NCI-H748 (cell line): ENCODE data around the gene UMODL1.
A peak's percentile ranks its signal among the peaks of the same experiment; 100 is the strongest.

Source experiments
- DNase-seq: peaks from one replicate; lab custom pipeline; 2025; ENCODE audit not compliant: unreplicated experiment; lab: John Stamatoyannopoulos, UW

The UMODL1 gene

DNA sequence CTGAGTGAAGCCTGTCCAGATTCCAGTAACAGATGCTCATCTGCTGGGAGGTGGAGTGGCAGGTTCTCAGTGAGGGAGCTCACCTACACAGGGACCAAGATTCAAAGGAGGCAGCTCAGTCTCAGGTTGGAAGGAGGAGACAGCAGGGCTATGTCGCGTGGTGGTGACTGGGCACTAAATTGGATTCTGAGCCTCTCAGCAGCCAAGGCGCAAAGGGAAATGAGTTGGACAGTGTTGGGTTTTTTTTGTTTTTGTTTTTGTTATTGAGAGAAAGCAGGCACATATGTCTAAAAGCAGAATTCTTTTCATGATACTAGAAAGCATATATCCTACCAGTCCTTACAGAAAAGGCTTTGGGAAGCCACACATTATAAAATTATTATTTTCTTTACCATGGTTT lies 26.2 kb downstream of the UMODL1 start:
- DNase-seq = no peak

DNA sequence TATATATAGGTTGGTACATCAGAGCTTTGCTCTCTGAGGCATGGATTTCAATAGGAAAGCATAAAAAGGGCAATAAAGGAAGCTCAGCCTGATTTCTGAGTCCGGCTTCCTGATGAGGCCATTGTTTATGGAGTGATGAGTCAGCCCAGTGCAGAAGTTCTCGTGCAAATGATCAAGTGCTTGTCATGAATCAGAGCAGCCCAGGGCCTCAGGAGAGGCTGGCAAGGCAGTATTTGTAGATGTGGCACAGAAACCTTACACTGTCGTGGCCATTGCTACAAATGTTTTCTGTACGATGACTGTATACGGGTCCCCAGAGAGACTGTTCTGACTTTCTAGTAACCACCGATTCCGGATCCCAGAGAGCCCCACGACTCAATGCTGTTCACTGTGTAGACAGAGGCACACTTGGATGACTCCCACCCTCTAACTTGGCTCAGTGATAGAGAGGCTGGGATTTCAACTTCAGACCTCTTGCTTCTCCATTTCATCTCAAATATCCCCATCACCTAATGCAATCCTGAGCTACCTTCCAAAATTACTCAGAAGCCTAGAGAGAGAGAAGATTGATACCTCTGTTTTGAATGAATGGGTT lies 26.8 kb downstream of the UMODL1 start:
- peak; percentile 17 for DNase-seq

DNA sequence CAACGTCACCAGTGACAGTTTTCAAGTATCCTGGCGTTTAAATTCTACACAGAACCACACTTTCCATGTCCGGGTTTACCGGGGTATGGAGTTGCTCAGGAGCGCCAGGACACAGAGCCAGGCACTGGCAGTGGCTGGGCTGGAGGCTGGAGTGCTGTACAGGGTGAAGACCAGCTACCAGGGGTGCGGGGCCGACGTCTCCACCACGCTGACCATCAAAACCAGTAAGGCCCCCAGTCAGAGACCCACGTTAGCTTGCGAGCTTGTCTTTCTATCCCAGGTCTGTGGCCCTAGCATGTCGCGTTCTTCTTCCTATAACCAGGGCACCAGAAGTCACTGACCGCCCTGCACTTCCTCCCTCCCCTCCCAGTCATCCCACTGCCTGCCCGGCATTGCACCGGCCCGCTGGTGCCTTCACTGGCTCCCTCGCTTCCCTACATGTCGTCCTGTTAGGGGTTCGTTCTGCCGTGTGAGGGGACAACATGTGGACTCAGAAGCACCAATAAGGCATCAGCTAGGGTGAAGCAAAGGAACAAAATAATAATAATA lies 27.9 kb downstream of the UMODL1 start:
- no peak for DNase-seq

DNA sequence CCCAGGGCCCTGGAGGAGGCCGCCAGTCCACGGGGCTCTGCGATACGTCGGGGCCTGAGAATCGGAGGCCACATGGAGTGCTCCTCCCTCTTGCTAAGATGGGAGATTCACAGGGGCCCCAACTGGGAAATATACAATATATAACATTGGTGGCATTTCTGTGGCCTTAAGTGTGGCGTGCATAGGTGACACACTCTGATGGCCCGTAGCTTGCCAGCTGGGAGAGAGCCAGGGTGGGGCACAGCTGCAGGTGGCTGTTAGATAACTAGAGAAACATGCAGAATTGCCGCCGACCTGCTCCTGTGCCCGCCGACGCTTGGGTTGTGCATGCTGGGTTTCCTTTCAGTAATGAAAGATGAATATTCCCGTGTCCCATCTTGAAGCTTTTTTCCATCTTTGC lies 30.1 kb downstream of the UMODL1 start:
- DNase-seq = no peak

DNA sequence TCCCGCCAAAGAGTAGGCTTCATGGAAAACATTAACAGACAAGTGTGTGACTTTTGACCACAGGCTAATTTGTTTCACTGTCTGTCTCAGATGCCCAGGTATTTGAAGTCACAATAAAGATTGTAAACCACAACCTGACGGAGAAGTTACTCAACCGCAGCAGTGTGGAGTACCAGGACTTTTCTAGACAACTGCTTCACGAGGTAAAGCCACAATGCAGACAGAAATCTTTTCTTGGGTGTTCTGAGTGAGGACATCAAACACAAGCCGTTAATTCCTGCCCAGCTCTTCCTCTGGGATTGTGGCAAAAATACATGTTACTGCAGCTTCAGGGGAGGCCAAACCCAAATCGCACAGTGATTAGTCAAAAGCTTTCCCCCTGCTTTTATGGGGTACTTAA lies 31.0 kb downstream of the UMODL1 start:
- DNase-seq = no peak

DNA sequence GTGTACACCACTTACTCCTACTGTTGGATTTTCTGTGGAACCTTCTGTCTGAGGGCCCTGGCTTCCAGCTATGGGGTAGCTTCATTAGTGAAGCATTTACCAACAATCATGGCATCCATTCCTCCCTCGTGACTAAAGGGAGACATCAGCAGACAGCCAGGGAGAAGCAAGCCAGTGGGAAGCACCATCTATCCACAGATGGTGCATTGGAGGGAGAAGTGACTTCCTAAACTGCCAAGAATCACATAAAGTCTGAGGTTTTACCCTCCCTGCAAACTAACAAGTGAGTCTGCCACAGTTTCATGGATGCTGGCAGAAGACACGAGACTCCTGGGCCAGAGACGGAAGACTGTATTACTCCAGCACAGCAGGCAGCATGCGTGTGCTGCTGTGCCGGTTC lies 31.4 kb downstream of the UMODL1 start:
- no peak for DNase-seq

DNA sequence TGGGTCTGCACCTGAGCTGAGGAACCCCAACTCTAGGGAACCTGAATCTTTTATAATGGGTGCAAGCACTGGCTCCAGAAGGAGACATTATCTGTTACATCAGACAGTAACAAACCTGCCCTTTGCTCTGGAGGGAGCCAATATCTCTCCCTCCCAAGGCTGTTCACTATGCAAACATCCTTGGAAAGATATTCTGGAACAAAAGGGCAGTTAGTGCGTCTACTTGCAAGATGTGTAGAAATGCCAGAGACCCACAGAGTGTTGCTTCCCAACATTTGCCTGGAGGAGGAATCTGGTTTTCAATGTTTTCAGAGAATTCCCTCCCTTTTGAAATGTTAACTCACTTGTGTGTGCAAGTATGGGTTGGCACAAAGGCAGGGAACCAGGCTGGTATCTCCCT lies 31.9 kb downstream of the UMODL1 start:
- no peak for DNase-seq

DNA sequence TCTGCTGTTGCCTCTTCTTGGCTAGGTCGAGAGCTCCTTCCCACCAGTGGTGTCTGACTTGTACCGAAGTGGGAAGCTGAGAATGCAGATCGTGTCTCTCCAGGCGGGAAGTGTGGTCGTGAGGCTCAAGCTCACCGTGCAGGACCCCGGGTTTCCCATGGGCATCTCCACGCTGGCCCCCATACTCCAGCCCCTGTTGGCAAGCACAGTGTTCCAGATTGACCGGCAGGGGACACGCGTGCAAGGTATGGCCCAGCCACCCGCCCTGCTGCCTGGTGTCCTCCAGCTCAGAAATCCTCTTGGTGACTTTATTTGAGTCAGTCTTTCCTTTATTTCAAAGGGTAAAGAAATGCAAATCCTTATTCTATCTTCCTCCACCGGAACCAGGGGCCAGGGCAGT lies 32.7 kb downstream of the UMODL1 start:
- no peak for DNase-seq

DNA sequence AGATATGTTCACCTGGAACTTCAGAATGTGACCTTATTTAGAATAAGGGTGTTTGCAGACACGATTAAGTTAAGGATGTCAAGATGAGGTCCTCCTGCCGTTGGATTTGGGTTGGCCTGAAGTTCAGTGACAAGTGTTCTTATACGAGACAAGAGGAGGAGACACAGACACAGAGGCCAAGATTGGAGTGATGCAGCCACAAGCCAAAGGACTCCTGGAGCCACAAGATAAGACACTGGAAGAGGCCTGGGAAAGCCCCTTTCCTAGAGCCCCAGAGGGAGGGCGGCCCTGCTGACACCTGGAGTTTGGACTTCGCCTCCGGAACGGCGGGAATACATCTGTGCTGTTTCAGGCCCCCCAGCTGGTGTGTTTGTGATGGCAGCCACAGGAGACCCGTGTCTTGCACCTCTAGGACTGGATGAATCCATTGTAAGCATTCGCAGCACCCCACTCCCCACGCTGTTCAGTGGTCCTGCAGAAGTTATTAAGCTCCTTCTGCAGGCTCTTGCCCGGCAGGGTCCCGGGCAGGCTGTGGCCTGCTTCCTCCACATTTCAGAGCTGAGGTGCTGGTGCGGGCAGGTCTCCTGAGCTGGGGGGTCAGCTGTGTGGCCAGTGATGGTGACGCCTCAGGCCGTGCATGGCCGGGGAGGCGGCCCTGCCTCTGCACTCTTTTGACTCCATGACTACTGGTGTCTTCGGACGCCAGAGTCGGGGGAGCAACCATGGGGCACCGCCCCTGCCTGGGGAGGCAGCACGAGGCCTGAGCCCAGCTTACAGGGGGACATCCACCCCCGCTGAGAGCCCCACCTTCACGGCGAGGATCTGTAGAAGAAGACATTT lies 34.6 kb downstream of the UMODL1 start:
- DNase-seq = no peak

DNA sequence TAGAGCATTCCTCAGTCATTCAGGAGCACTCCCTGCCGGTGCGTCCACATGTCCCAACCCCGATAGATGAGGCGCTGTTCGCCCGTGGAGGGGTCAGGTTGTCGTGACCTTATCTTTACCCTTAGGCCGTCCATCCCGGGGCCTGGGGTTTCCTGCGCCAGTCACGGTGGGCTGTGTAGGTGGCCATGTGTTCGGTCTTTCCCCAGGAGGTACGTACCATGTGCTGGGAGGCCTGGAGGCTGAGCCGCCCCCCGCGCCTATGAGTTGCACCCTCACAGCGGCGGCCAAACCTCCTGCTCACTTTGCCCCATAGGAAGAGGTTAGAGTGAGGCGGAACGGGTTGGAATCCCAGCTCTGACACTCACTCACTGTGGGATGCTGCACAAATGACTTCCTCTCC lies 35.3 kb downstream of the UMODL1 start:
- DNase-seq = no peak

DNA sequence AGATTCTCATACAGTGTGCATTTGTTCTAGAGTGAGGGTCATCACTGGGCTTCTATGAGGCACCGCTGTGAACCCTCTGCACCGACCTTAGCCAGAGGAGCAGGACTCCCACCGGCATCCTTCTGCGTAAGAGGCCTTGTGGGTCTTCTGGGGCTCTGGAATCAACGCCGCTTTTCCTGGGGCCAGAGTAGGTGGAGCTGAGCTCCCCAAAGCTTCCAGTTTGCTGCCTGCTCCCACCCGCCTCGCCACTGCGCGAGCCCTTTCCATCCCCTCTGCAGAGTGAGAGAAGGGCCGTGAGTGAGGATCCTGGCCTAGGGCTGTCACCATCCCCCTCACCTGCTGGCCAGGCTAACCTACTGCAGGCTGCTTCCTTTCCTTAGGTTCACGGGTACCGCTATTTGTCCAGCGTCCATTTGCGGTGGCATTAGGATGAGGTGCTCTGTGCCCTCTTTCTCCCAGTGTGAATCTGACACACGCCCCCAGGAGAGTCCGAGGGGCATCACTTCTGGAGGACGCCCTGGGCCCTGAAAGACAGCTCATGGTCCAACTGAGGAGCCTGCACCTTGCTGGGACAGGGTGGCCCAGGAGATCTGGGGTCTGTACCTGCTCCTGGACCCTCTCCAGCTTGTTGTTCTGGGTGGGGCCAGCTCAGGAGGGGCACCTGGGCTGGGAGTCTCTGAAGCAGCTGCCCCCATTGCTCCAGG lies 36.2 kb downstream of the UMODL1 start:
- peak; percentile 10 for DNase-seq

DNA sequence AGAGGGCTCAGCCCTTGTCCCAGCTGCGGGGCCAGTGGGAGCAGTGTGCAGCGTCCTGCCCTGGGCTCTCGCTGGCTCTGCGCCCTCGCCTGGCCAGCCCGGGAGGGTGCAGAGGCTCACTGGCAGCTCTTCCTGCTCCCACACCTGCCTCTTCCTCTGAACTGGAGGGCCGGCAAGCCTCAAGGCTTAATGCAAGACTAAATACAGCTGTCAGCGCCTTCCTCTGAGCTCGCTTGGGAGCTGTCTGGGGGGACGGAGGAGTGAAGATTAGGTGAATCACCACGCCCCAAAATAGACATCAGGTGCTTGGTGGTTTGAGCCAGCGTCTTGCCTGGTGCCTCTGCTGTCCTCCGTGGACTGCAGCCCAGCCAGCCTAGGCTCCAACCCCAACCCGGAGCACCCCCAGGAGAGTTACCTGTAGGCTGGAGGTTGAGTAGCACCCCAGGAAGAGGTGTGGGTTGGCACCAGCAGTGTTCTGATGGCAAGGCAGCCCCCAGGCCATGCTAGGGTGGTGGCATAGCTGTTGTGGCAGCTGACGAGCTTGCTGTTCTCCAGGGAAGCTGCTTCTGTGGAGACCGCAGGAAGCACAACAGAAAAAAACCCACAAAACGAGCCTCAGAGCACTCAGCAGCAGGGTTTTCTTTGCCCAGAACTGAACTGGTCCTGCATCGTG lies 36.9 kb downstream of the UMODL1 start:
- peak; percentile 74 for DNase-seq

DNA sequence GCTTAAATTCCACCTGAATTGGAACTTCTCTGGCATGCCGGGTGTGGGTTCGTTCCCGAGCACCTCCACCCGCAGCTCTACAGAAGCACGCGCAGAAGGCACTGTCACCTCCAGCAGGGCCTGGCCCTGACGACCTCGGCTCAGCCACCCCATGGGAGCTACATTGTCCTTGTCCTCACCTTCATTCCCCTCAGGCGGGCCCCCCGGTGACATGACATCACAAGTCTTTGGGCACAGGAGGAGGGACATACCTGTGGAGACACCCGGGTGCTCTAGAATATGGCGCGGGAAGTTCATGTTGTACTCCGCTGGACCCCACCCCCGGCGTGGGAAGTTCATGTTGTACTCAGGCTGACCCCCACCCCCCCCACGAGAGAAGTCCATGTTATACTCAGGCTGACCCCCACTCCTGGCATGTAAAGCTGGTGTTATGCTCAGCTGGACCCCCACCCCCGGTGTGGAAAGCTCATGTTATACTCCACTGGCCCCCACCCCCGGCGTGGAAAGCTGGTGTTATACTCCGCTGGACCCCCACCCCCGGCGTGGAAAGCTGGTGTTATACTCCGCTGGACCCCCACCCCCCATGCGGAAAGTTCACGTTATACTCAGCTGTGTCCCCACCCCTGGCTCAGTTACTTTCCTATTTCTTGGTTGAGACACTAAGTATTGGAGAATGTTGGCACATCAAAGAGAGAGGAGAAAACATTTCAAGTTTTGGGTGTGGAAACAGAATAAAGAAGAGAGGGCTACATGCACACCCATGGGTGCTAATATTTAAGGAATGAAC lies 37.6 kb downstream of the UMODL1 start:
- DNase-seq = no peak

DNA sequence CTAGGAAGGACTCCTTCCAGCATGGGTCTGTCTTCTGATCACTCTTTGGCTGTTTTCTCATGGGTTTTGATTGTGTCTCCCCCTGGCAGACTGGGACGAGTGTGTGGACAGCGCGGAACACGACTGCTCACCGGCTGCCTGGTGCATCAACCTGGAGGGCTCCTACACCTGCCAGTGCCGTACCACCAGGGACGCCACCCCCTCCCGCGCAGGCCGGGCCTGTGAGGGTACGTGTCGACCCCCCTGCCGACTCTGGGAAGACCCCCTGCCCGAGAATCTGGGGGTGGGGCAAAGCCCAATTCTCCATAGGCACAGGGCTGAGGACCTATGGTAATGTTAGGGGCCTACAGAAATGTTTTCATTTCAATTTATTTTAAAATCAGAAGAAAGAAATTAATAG lies 38.4 kb downstream of the UMODL1 start:
- DNase-seq = no peak

DNA sequence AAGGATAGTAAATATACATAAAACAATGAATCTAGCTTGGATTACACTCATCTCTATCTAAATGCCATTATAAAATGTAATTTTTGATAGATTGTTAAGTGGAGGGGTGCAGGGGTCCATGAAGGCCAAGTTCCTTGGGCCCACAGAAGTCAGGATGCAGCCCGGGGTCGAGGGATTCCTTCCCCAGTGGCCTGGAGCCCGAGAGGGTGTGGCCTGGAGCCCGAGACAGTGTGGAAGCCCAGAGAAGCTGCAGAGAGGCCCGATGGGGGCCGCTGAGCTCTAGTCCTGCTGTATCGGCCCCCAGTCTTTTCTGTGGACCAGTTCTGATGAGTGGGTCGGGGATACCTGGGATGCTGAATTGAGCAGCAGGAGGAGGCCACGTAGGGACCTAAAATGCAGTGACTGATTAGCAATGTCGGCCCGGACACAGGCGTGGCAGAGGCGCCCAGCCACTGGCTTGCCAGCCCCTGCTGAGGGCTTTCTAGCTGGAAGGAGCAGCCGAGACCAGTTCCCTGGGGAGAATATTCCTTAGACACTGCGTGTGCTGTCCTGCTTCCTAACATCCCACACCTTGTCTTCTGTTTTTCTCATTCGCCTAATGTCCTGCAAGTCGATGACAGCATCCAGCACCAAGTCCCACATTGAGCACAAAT lies 38.9 kb downstream of the UMODL1 start:
- no peak for DNase-seq

DNA sequence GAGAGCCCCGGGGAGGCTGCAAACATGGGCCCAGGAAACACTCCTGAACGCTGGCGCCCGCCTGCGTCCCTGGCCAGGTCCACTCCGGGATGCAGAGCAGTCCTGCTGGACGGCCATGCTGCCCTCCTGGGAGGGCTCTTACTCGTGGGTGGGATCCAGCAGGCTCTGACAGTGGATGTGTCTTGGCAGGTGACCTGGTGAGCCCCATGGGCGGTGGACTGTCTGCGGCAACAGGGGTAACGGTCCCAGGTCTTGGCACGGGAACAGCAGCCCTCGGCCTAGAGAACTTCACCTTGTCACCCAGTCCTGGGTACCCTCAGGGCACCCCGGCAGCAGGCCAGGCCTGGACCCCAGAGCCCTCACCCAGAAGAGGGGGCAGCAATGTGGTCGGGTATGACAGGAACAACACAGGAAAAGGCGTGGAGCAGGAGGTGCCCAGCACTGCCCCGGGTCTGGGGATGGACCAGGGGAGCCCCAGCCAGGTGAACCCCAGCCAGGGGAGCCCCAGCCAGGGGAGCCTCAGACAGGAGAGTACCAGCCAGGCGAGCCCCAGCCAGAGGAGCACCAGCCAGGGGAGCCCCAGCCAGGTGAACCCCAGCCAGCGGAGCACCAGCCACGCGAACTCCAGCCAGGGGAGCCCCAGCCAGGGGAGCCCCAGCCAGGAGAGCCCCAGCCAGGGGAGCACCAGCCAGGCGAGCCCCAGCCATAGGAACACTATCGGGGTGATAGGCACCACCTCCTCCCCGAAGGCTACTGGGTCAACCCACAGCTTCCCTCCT lies 39.8 kb downstream of the UMODL1 start:
- no peak for DNase-seq

DNA sequence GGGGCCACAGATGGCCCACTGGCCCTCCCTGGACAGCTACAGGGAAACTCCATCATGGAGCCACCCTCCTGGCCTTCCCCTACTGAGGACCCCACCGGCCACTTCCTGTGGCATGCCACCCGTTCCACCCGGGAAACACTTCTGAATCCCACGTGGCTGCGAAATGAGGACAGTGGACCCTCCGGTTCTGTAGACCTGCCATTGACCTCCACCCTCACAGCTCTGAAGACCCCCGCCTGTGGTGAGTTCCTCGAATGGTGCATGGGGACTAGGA lies 40.3 kb downstream of the UMODL1 start:
- DNase-seq = no peak

DNA sequence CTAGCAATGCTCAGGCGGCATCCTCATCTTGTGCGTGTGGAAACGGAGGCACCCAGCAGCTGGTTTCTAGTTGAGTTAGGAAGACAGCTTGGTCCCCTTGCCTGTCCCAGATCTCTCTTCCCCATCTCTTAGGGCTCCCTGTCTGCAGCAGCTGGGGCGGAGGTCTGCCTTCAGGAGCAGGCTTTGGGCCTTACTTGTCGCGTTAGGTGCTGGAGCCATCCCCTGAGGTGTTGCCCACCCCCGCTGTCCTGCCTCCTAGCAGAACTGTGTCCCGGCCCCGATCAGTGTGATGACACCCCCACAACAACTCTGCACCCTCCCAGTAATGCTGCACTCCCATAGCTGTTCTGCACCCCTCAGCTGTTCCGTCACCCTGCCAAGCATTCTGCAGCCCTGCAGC lies 40.7 kb downstream of the UMODL1 start:
- no peak for DNase-seq

DNA sequence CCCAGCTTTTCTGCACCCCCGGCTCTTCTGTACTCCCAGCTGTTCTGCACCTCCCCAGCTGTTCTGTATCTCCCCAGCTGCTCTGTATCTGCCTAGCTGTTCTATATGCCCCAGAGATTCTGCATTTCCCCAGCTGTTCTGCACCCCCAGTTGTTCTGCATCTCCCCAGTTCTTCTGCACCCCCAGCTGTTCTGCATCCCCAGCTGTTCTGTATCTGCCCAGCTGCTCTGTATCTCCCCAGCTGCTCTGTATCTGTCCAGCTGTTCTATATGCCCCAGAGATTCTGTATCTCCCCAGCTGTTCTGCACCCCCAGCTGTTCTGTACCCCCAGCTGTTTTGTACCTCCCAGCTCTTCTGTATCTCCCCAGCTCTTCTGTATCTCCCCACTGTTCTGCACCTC lies 41.1 kb downstream of the UMODL1 start:
- DNase-seq = no peak

DNA sequence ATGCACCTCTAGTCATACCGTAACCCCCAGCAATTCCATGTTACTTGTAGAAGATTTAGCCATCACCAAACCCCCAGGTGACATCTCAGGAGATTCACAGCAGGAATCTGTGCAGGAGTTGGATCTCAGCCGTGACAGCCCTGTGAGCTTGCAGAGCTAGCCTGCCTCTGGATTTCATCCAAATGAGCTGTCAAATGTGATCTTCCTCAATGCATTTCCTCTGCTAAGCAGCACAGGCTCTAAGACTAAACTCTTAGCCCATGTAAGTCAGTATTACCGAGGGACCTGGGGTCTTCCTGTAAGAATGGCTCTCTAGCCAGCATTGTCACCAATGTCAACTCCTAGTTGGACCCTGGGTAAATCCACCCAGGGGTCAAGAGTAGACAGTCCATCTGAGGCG lies 41.7 kb downstream of the UMODL1 start:
- DNase-seq = no peak
